Measurements from ENCODE around the gene SPTBN4.

The SPTBN4 gene

DNA sequence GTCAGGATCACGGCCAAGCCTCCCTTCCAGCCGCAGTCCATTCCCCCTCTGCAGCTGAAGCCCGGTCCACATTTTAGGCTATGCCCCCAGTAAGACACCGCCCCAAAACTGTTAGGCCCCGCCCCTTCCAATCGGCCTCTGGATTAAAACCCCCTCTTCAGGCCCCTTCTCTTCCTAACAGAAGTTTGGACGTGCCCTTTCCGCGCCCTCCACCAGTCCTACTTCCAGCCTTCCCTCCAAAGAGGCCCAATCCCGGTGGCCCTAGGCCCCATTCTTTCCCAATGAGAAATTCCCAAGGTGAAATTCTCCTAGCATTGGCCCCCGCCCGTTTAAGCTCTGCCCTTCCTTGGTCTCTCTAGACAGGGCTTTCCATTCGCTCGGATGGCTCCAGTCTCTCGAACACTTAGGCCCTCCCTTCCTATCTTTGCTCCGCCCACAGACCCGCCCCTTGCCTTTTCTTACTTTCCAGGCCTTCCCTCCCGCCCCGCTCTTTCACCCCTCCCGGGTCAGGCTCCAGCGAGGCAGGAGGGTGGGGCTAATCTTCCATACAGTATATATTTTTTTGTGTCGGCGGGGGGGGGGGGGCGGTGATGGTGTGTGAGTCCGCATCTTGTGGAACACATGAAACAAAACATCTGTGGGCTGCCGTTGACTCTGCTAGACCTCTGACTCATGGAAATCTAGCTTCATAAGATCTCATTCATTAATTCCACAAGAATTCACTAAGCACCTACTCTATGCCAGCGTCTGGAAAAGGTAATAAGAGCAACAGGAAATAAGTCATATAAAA, 148.0 kb downstream of the SPTBN4 start:
- Histone ChIP-seq H3K4me3 (ENCODE audit: low read depth, low read length) (peak overlapping the region; percentile 60), H3K9ac (no peak overlapping the region), H3K79me2 (no peaks in the 10 kb centered on the region), H3K9me3 (ENCODE audit: control insufficient read depth, low read length) (no peaks in the 10 kb centered on the region), H3K27ac (no peak overlapping the region), H2AFZ (peak overlapping the region; percentile 72), H3K36me3 (ENCODE audit: control insufficient read depth, insufficient read depth, low read length) (no peaks in the 10 kb centered on the region), H3K27me3 (ENCODE audit: control insufficient read depth, insufficient read depth, low read length) (no peaks in the 10 kb centered on the region), H3K4me1 (peaks cover 7% of the 10 kb centered on the region), H3K4me2 (ENCODE audit: low read length) (peak overlapping the region; percentile 74)
- TF ChIP-seq, protein P1, sequence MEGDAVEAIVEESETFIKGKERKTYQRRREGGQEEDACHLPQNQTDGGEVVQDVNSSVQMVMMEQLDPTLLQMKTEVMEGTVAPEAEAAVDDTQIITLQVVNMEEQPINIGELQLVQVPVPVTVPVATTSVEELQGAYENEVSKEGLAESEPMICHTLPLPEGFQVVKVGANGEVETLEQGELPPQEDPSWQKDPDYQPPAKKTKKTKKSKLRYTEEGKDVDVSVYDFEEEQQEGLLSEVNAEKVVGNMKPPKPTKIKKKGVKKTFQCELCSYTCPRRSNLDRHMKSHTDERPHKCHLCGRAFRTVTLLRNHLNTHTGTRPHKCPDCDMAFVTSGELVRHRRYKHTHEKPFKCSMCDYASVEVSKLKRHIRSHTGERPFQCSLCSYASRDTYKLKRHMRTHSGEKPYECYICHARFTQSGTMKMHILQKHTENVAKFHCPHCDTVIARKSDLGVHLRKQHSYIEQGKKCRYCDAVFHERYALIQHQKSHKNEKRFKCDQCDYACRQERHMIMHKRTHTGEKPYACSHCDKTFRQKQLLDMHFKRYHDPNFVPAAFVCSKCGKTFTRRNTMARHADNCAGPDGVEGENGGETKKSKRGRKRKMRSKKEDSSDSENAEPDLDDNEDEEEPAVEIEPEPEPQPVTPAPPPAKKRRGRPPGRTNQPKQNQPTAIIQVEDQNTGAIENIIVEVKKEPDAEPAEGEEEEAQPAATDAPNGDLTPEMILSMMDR (IDR thresholded peaks at IDR 0.05): no peak

DNA sequence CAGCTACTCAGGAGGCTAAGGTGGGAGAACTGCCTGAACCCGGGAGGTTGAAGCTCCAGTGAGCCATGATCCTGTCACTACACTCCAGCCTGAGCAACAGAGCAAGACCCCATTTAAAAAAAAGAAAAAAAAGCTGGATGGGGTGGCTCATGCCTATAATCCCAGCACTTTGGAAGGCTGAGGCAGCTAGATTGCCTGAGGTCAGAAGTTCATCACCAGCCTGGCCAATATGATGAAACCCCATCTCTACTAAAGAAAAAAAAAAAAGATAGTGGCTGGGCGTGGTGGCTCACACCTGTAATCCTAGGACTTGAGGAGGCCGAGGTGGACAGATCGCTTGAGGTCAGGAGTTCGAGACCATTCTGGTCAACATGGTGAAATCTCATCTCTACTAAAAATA, 149.4 kb downstream of the SPTBN4 start:
- Histone ChIP-seq H3K4me2 (ENCODE audit: low read length) (no peak overlapping the region), H3K4me3 (ENCODE audit: low read depth, low read length) (no peak overlapping the region), H3K79me2 (no peaks in the 10 kb centered on the region), H2AFZ (no peak overlapping the region), H3K9me3 (ENCODE audit: control insufficient read depth, low read length) (no peaks in the 10 kb centered on the region), H3K27ac (no peak overlapping the region), H3K4me1 (no peaks in the 10 kb centered on the region), H3K9ac (no peak overlapping the region), H3K36me3 (ENCODE audit: control insufficient read depth, insufficient read depth, low read length) (no peaks in the 10 kb centered on the region), H3K27me3 (ENCODE audit: control insufficient read depth, insufficient read depth, low read length) (no peaks in the 10 kb centered on the region)
- TF ChIP-seq, protein P1 (IDR thresholded peaks at IDR 0.05): no peak

DNA sequence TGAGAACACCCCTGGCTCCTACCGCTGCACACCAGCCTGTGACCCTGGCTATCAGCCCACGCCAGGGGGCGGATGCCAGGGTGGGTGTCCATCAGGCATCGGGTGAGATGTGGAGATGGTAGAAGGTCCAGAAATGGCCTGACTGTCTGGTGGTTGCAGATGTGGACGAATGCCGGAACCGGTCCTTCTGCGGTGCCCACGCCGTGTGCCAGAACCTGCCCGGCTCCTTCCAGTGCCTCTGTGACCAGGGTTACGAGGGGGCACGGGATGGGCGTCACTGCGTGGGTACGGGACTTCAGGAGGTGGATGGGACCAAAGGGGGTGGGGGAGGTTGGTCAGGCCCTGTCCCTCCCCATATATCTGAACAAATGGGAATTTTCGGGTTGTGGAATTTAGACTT, 150.1 kb downstream of the SPTBN4 start:
- Histone ChIP-seq H3K4me2 (ENCODE audit: low read length) (no peak overlapping the region), H3K36me3 (ENCODE audit: control insufficient read depth, insufficient read depth, low read length) (no peaks in the 10 kb centered on the region), H3K4me3 (ENCODE audit: low read depth, low read length) (no peak overlapping the region), H3K9ac (no peak overlapping the region), H3K9me3 (ENCODE audit: control insufficient read depth, low read length) (no peaks in the 10 kb centered on the region), H3K27ac (no peak overlapping the region), H3K27me3 (ENCODE audit: control insufficient read depth, insufficient read depth, low read length) (no peaks in the 10 kb centered on the region), H3K79me2 (no peaks in the 10 kb centered on the region), H3K4me1 (no peaks in the 10 kb centered on the region), H2AFZ (no peak overlapping the region)
- TF ChIP-seq, protein P1 (IDR thresholded peaks at IDR 0.05): no peak

DNA sequence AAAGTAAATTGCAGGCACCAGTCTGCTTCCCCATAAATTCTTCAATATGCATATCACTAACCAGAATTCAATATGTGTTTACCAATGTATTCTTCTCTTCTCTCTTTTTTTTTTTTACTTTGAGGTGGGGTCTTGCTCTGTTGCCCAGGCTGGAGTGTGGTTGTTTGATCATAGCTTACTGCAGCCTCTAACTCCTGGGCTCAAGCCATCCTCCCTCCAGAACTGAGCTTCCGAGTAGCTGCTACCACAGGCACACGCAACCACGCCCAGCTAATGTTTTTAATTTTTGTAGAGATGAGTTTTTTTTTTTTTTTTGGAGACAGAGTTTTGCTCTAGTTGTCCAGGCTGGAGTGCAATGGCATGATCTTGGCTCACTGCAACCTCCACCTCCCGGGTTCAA, 151.2 kb downstream of the SPTBN4 start:
- Histone ChIP-seq H3K27ac (no peak overlapping the region), H3K4me1 (no peaks in the 10 kb centered on the region), H3K9ac (no peak overlapping the region), H3K4me3 (ENCODE audit: low read depth, low read length) (no peak overlapping the region), H3K36me3 (ENCODE audit: control insufficient read depth, insufficient read depth, low read length) (no peaks in the 10 kb centered on the region), H3K79me2 (no peaks in the 10 kb centered on the region), H2AFZ (no peak overlapping the region), H3K9me3 (ENCODE audit: control insufficient read depth, low read length) (no peaks in the 10 kb centered on the region), H3K4me2 (ENCODE audit: low read length) (no peak overlapping the region), H3K27me3 (ENCODE audit: control insufficient read depth, insufficient read depth, low read length) (no peaks in the 10 kb centered on the region)
- TF ChIP-seq, protein P1 (IDR thresholded peaks at IDR 0.05): no peak

Data from parathyroid adenoma (tissue), 2 donors.